Panc1 (cell line): ENCODE data around the gene ZNF586. TPM values are rescaled to one million over a fixed set of nuclear protein-coding genes. Genes with fewer than 3 reads are reported as not detected.
A peak's percentile ranks its signal among the peaks of the same experiment; 100 is the strongest.

ENCODE experiments used
- ATAC-seq: fragments of 200-7000 bp; cut with Tn5 transposase; 2 replicates; pipeline ENCODE4 v1.9.1; 2020; ENCODE audit warnings: mild to moderate bottlenecking, moderate library complexity
- BruUV-seq: library from RNA; stranded (reverse); fragments of 400-500 nt; replicated peaks from 2 replicates; lab custom pipeline; 2021; lab: Mats Ljungman, UMichigan
- CTCF ChIA-PET: fragments of 300-600 bp; sonication (Branson Sonifier 250); formaldehyde crosslinking; loops from one replicate; lab custom pipeline; 2022; ENCODE audit warnings: antibody characterized with exemption; lab: Charles Lee
- POLR2A ChIA-PET: fragments of 300-600 bp; sonication (Branson Sonifier 250); formaldehyde crosslinking; loops from one replicate; lab custom pipeline; 2022; ENCODE audit warnings: antibody characterized with exemption; lab: Charles Lee
- DNase-seq: peaks from one replicate; pipeline ENCODE4 v3.0.0-alpha.2; 2010; ENCODE audit warnings: low read depth, low spot score
- H3K27ac ChIP-seq: 2 replicates; pipeline ENCODE4 v1.5.1; 2011; ENCODE audit warnings: mild to moderate bottlenecking, low read length, inconsistent platforms
- H3K27me3 ChIP-seq: fragments of 200-500 bp; sonication (Bioruptor generic); 2 replicates; pipeline ENCODE4 v1.6.0; 2014; ENCODE audit warnings: low read length, inconsistent platforms; ENCODE audit not compliant: control insufficient read depth, insufficient read depth
- H3K36me3 ChIP-seq: fragments of 200-500 bp; sonication (Bioruptor generic); 2 replicates; pipeline ENCODE4 v1.5.1; 2014; ENCODE audit warnings: inconsistent platforms, mild to moderate bottlenecking, low read length, moderate library complexity; ENCODE audit not compliant: control insufficient read depth, insufficient read depth
- H3K4me1 ChIP-seq: 2 replicates; pipeline ENCODE4 v1.5.1; 2011; ENCODE audit warnings: inconsistent platforms, mild to moderate bottlenecking, low read length, moderate library complexity; ENCODE audit not compliant: control insufficient read depth, insufficient read depth
- H3K4me3 ChIP-seq, 2 experiments: 2 replicates each; pipeline ENCODE4 v1.5.1; 2011 to 2012; ENCODE audit warnings: low read depth in 2 of 2, low read length in 2 of 2, mild to moderate bottlenecking in 2 of 2, inconsistent platforms in 1 of 2, moderate library complexity in 1 of 2
- H3K9me3 ChIP-seq: fragments of 200-500 bp; sonication (Bioruptor generic); 2 replicates; pipeline ENCODE4 v1.5.1; 2014; ENCODE audit warnings: low read depth, mild to moderate bottlenecking, inconsistent platforms, low read length, moderate library complexity; ENCODE audit not compliant: control insufficient read depth, insufficient read depth
- CTCF ChIP-seq: fragments of 450-650 bp; IDR thresholded peaks from 2 replicates; pipeline ENCODE4 v1.5.1; 2017; ENCODE audit warnings: mild to moderate bottlenecking
- POLR2AphosphoS5 ChIP-seq: IDR thresholded peaks from 2 replicates; pipeline ENCODE4 v1.6.1; 2012; ENCODE audit warnings: mild to moderate bottlenecking, low read depth, low read length, moderate library complexity
- REST ChIP-seq, 2 experiments: IDR thresholded peaks; 2 replicates each; pipeline ENCODE4 v1.6.1; 2011 to 2012; ENCODE audit warnings: low read depth in 2 of 2, control low read depth in 1 of 2, low read length in 1 of 2, mild to moderate bottlenecking in 1 of 2, moderate library complexity in 1 of 2; ENCODE audit not compliant: insufficient read depth in 1 of 2
- SIN3A ChIP-seq: IDR thresholded peaks from 2 replicates; pipeline ENCODE4 v1.6.1; 2012; ENCODE audit warnings: low read depth, mild to moderate bottlenecking, low read length, moderate library complexity, borderline replicate concordance; ENCODE audit not compliant: insufficient read depth
- TCF7L2 ChIP-seq: IDR thresholded peaks from 2 replicates; pipeline ENCODE4 v1.6.1; 2011; ENCODE audit warnings: mild to moderate bottlenecking, low read depth, low read length, inconsistent platforms
- in situ Hi-C: cut with HindIII; loops from 2 replicates; pipeline ENCODE4 v1.10.0; 2016; ENCODE audit warnings: low sequenced_read_pairs, low pct_unique_long_range_greater_than_20kb
- intact Hi-C: fragments of 100-400 bp; cut with micrococcal nuclease; formaldehyde crosslinking; loops from one replicate; pipeline ENCODE4 v1.10.0; 2022; ENCODE audit not compliant: unreplicated experiment
- total RNA-seq: library from RNA; stranded (reverse); gene quantifications from one replicate; pipeline ENCODE4 v1.2.1, GENCODE V29; 2021; ENCODE audit not compliant: unreplicated experiment

The ZNF586 gene
- total RNA-seq, 1 experiment from 2014 or later = 10.7 TPM

- Histone ChIP-seq H3K27me3 (no peaks in the 10 kb centered on the region), H3K27ac (peak within 1 kb of the TSS; percentile 86), H3K9me3 (no peaks in the 10 kb centered on the region), H3K4me1 (peaks cover 6% of the 10 kb centered on the region), H3K4me3 (peak within 1 kb of the TSS; percentile 82 to 89), H3K36me3 (no peaks in the 10 kb centered on the region)
- peak; percentile 96 for ATAC-seq
- ChIA-PET POLR2A (interaction anchor here (0.7 kb wide), 1 partner anchor 11 kb away, joined by 3 read pairs; no protein-coding TSS in a partner anchor), CTCF (interaction anchor here (0.5 to 0.6 kb wide), 2 partner anchors 10 to 483 kb away, joined by 3 to 5 read pairs; no protein-coding TSS in a partner anchor)
- intact Hi-C loops (no loop called here), in situ Hi-C loops (no loop called here)
- DNase-seq = peak; percentile 79
- BruUV-seq = no TSS peak
- TF ChIP-seq SIN3A = no peak
- no peak for TF ChIP-seq CTCF
- peak; percentile 82 for TF ChIP-seq POLR2AphosphoS5
Measured at GRCh38 chr19:57814505-57815246, 45.2 kb downstream of the ZNF586 start, which contains the start of gene ZNF552. Gene ZNF552 (minus strand): TSS chr19:57814913. CDS start chr19:57814743, 170 bp downstream.

GRCh38 chr19:57815247-57816075 is 46.0 kb downstream of the ZNF586 start:
- TF ChIP-seq CTCF (no peak), POLR2AphosphoS5 (no peak), REST (IDR thresholded peaks at IDR 0.05; ENCODE audit: insufficient read depth in 1 of 2, low read depth in 2 of 2, low read length in 1 of 2) (no peak), TCF7L2 (no peak), SIN3A (no peak)
- ChIA-PET CTCF (interaction anchor here (0.6 kb wide), 1 partner anchor 484 kb away, joined by 3 read pairs; no protein-coding TSS in a partner anchor), POLR2A (interaction anchor here (0.7 kb wide), 1 partner anchor 12 kb away, joined by 3 read pairs; no protein-coding TSS in a partner anchor)
- intact Hi-C loops = no loop called here
- in situ Hi-C loops = no loop called here
- H3K27me3 ChIP-seq = no peaks in the 10 kb centered on the region
- ATAC-seq (no peak), DNase-seq (no peak)
- no peaks in the 10 kb centered on the region; the same call in 1 of the 2 replicates for H3K36me3 ChIP-seq
- BruUV-seq = no TSS peak
- H3K4me3 ChIP-seq = peak overlapping the region; percentile 82 to 89
- H3K4me1 ChIP-seq = peaks cover 6% of the 10 kb centered on the region
- H3K9me3 ChIP-seq = no peaks in the 10 kb centered on the region
- H3K27ac ChIP-seq = peak overlapping the region; percentile 51
